IPS-15b (cell line): Measurements from ENCODE around the gene SFSWAP.
"Not testable (repeated sequence)": the region's sequence is repeated elsewhere in the genome, so short reads cannot be mapped to it uniquely, and the experiment has no call there.

Source experiments
- H3K27me3 ChIP-seq: one replicate; pipeline ENCODE4 v1.6.1; 2013; ENCODE audit warnings: low read length; ENCODE audit not compliant: control insufficient read depth, insufficient read depth
- H3K36me3 ChIP-seq: one replicate; pipeline ENCODE4 v1.6.1; 2013; ENCODE audit warnings: low read length; ENCODE audit not compliant: control insufficient read depth, insufficient read depth
- H3K4me1 ChIP-seq: one replicate; pipeline ENCODE4 v1.6.1; 2013; ENCODE audit warnings: mild to moderate bottlenecking, low read length; ENCODE audit not compliant: control insufficient read depth, insufficient read depth
- H3K4me3 ChIP-seq: one replicate; pipeline ENCODE4 v1.5.1; 2013; ENCODE audit warnings: low read depth, low read length
- H3K9ac ChIP-seq: one replicate; pipeline ENCODE4 v1.6.1; 2013; ENCODE audit warnings: low read depth, mild to moderate bottlenecking, low read length
- H3K9me3 ChIP-seq: one replicate; pipeline ENCODE4 v1.6.1; 2013; ENCODE audit warnings: mild to moderate bottlenecking, low read length; ENCODE audit not compliant: control insufficient read depth, insufficient read depth

The SFSWAP gene

GRCh38 chr12:131680392-131681256, 30.3 kb upstream of the SFSWAP start:
- not testable (repeated sequence) for H3K36me3 ChIP-seq, H3K4me3 ChIP-seq, H3K9me3 ChIP-seq, H3K9ac ChIP-seq, H3K27me3 ChIP-seq, H3K4me1 ChIP-seq

- Histone ChIP-seq H3K9ac (no peak overlapping the region), H3K4me1 (peaks cover 9% of the 10 kb centered on the region), H3K36me3 (no peaks in the 10 kb centered on the region), H3K9me3 (no peaks in the 10 kb centered on the region), H3K27me3 (peaks cover 7% of the 10 kb centered on the region), H3K4me3 (no peak overlapping the region)
Observed at GRCh38 chr12:131681257-131681620, 29.7 kb upstream of the SFSWAP start.

- H3K9ac ChIP-seq, H3K4me1 ChIP-seq, H3K27me3 ChIP-seq, H3K36me3 ChIP-seq, H3K9me3 ChIP-seq: not testable (repeated sequence)
- H3K4me3 ChIP-seq: peak overlapping the region; percentile 22
Observed at GRCh38 chr12:131681746-131682509, 29.0 kb upstream of the SFSWAP start.

- peaks cover 9% of the 10 kb centered on the region for H3K4me1 ChIP-seq
- H3K9me3 ChIP-seq: no peaks in the 10 kb centered on the region
- no peak overlapping the region for H3K9ac ChIP-seq
- peaks cover 7% of the 10 kb centered on the region for H3K27me3 ChIP-seq
- peak overlapping the region; percentile 46 for H3K4me3 ChIP-seq
- H3K36me3 ChIP-seq: no peaks in the 10 kb centered on the region
Observed at GRCh38 chr12:131682510-131682895, 28.4 kb upstream of the SFSWAP start.

DNA sequence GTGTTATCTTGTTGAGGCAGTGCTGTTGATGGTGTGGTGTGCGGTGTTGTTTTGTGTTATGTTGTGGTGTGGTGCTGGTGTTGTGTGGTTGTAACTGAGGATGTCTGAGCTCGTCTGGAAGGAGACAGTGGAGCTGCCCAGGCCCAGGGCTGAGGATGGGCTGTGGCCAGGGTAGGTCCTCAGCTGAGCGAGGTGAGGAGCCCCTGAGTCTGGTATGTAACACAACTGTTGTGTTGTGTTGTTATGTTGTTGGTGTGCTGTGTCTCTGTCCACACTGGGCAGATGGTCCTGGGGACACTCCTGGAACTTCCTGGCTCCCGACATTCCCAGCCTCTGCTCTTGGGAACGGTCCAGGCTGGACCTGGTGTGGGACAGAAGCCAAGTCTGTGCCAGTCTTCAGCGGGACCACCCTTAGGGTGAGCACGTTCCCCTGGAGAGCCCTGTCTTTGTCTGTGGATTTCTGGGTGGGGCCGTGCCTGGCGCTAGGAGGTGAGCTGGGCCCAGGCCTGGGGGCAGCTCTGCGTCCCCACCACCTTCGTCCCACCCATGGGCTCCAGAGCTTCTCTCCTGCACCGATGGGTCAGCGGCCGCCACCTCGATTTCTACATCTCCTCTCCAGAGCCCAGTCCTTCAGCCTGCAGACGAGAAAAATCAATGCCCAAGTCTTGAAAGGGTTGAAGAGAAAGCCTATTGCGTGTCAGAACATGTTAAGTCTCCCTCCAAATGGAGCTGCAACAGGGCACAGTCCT, 27.4 kb upstream of the SFSWAP start:
- Histone ChIP-seq H3K9me3 (no peaks in the 10 kb centered on the region), H3K9ac (no peak overlapping the region), H3K27me3 (peaks cover 7% of the 10 kb centered on the region), H3K36me3 (no peaks in the 10 kb centered on the region), H3K4me1 (peaks cover 9% of the 10 kb centered on the region), H3K4me3 (no peak overlapping the region)

DNA sequence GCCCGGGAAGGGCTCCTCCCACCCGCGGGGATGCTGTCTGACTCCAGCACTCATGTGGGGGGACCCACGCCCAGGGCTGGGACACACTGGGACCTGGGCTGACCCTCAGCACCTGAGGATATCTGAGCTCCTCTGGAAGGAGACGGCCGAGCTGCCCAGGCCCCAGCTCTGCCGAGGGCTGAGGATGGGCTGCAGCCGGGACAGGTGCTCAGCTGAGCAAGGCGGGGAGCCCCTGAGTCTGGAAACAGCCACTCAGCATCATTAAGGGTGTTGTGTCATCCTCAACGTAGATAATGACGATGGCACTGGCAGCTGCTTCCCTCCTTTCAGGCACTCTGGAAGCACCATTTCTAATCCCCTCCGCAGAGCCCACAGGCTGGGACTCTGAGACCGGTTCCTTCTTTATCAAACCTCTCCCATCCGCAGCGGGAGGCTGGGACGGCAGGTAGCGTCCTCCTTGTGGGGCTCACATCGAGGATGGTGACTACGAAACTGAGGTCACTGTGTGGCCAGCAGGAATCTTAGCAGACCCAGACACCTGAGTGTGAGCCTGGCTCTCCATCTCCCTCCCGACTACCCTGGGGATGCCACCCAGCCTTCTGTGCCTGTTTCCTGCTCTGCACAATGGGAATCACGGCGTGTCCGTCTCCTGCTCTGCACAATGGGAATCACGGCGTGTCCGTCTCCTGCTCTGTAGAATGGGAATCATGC, 26.7 kb upstream of the SFSWAP start:
- peaks cover 9% of the 10 kb centered on the region for H3K4me1 ChIP-seq
- no peaks in the 10 kb centered on the region for H3K9me3 ChIP-seq
- H3K4me3 ChIP-seq: no peak overlapping the region
- H3K27me3 ChIP-seq: peaks cover 7% of the 10 kb centered on the region
- H3K9ac ChIP-seq: no peak overlapping the region
- H3K36me3 ChIP-seq: no peaks in the 10 kb centered on the region

GRCh38 chr12:131687346-131688125, 23.4 kb upstream of the SFSWAP start:
- Histone ChIP-seq H3K27me3 (no peaks in the 10 kb centered on the region), H3K4me1 (peaks cover 7% of the 10 kb centered on the region), H3K4me3 (no peak overlapping the region), H3K9me3 (no peaks in the 10 kb centered on the region), H3K36me3 (no peaks in the 10 kb centered on the region), H3K9ac (no peak overlapping the region)

GRCh38 chr12:131688131-131688844, 22.6 kb upstream of the SFSWAP start:
- Histone ChIP-seq H3K4me3 (no peak overlapping the region), H3K27me3 (no peaks in the 10 kb centered on the region), H3K4me1 (no peaks in the 10 kb centered on the region), H3K9me3 (no peaks in the 10 kb centered on the region), H3K36me3 (no peaks in the 10 kb centered on the region), H3K9ac (no peak overlapping the region)

DNA sequence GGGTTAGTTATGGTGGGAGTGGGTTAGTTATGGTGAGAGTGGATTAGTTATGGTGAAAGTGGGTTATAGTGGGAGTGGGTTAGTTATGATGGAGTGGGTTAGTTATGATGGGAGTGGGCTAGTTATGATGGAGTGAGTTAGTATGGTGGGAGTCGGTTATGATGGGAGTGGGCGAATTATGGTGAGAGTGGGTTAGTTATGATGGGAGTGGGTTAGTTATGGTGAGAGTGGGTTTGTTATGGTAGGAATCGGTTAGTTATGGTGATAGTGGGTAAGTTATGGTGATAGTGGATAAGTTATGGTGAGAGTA, 22.1 kb upstream of the SFSWAP start:
- Histone ChIP-seq H3K36me3 (no peaks in the 10 kb centered on the region), H3K4me3 (no peak overlapping the region), H3K27me3 (no peaks in the 10 kb centered on the region), H3K9ac (no peak overlapping the region), H3K4me1 (no peaks in the 10 kb centered on the region), H3K9me3 (no peaks in the 10 kb centered on the region)

GRCh38 chr12:131690320-131690719, 20.6 kb upstream of the SFSWAP start:
- Histone ChIP-seq H3K36me3 (no peaks in the 10 kb centered on the region), H3K4me1 (no peaks in the 10 kb centered on the region), H3K27me3 (no peaks in the 10 kb centered on the region), H3K4me3 (no peak overlapping the region), H3K9ac (no peak overlapping the region), H3K9me3 (no peaks in the 10 kb centered on the region)
